ENCODE measurements around the gene KAZN. TPM values are rescaled to one million over a fixed set of nuclear protein-coding genes. Genes with fewer than 3 reads are reported as not detected.

KAZN gene
- polyA plus RNA-seq, 2 of the 4 experiments (the other 2 are of a cell fraction), result 1.3 to 1.9 TPM

- Histone ChIP-seq H3K4me3 (no peak overlapping the region), H3K27ac (no peak overlapping the region), H3K9me3 (no peaks in the 10 kb centered on the region), H3K4me2 (no peak overlapping the region), H3K4me1 (no peaks in the 10 kb centered on the region)
- WGBS (ENCODE audit: missing lambda C conversion rate), result 26% methylated on average over 3 of the region's 3 CpGs
- ATAC-seq (no peak), DNase-seq (ENCODE audit: low read depth in 1 of 2, low spot score in 1 of 2) (no peak), FAIRE-seq (no peak)
- ChIA-PET CTCF (no interaction called here), POLR2A (no interaction called here)
- TF ChIP-seq MAX (IDR thresholded peaks at IDR 0.05) (no peak), RARB (CRISPR knock-in tag; IDR thresholded peaks at IDR 0.05) (no peak), NPAS2 (CRISPR knock-in tag; IDR thresholded peaks at IDR 0.05; ENCODE audit: borderline replicate concordance) (no peak), SREBF2 (IDR thresholded peaks at IDR 0.05) (no peak), HOXB13 (CRISPR knock-in tag; IDR thresholded peaks at IDR 0.05; ENCODE audit: low read depth) (no peak), KDM5A (IDR thresholded peaks at IDR 0.05) (no peak), ELK1 (IDR thresholded peaks at IDR 0.05; ENCODE audit: low read depth, low read length) (no peak), ZNF302 (CRISPR knock-in tag; IDR thresholded peaks at IDR 0.05) (no peak), MAZ (IDR thresholded peaks at IDR 0.05; ENCODE audit: borderline replicate concordance, low read depth, low read length) (no peak), MAFK (IDR thresholded peaks at IDR 0.05; ENCODE audit: partially characterized antibody) (no peak), ESRRA (IDR thresholded peaks at IDR 0.05; ENCODE audit: borderline replicate concordance, low read length) (no peak), HOXA7 (CRISPR knock-in tag; IDR thresholded peaks at IDR 0.05) (no peak), MYC (IDR thresholded peaks at IDR 0.05; ENCODE audit: borderline replicate concordance, low read length) (no peak), E2F6 (IDR thresholded peaks at IDR 0.05; ENCODE audit: borderline replicate concordance, low read depth) (no peak), EHMT2 (IDR thresholded peaks at IDR 0.05; ENCODE audit: low read depth) (no peak), HDAC2 (IDR thresholded peaks at IDR 0.05) (no peak), CHD4 (IDR thresholded peaks at IDR 0.05; ENCODE audit: borderline replicate concordance) (no peak), TP53 (CRISPR knock-in tag; IDR thresholded peaks at IDR 0.05) (no peak)
Measured at GRCh38 chr1:14855268-14855667, 256.8 kb downstream of the KAZN start.

GRCh38 chr1:14855801-14856200 is 257.3 kb downstream of the KAZN start:
- DNase-seq (ENCODE audit: low read depth in 1 of 2, low spot score in 1 of 2), result no peak
- Histone ChIP-seq H3K4me3 (no peak overlapping the region), H3K27ac (no peak overlapping the region), H3K9me3 (no peaks in the 10 kb centered on the region), H3K4me1 (no peaks in the 10 kb centered on the region), H3K4me2 (no peak overlapping the region)
- CTCF ChIA-PET, result no interaction called here
- FAIRE-seq, result no peak
- no peak for ATAC-seq
- no peak for TF ChIP-seq ZC3H11A (IDR thresholded peaks at IDR 0.05)
- no peak for TF ChIP-seq ZFP36 (IDR thresholded peaks at IDR 0.05; ENCODE audit: borderline replicate concordance, partially characterized antibody)
- no peak for TF ChIP-seq TFCP2L1 (CRISPR knock-in tag; IDR thresholded peaks at IDR 0.05)
- no peak for TF ChIP-seq POLR2AphosphoS2 (conservative IDR thresholded peaks at IDR 0.05; ENCODE audit: low read length)
- no peak for TF ChIP-seq REST (IDR thresholded peaks at IDR 0.05)
- TF ChIP-seq RNF2 (IDR thresholded peaks at IDR 0.05; ENCODE audit: borderline replicate concordance, low read depth), result no peak
- no peak for TF ChIP-seq MAZ (IDR thresholded peaks at IDR 0.05; ENCODE audit: borderline replicate concordance, low read depth, low read length)
- TF ChIP-seq KDM1A (IDR thresholded peaks at IDR 0.05; ENCODE audit: low read depth), result no peak
- no peak for TF ChIP-seq CEBPB (IDR thresholded peaks at IDR 0.05)
- no peak for TF ChIP-seq ZSCAN20 (CRISPR knock-in tag; IDR thresholded peaks at IDR 0.05)
- TF ChIP-seq POLR2A (IDR thresholded peaks at IDR 0.05; ENCODE audit: low read length), result no peak
- no peak for TF ChIP-seq GATA3 (IDR thresholded peaks at IDR 0.05; ENCODE audit: borderline replicate concordance)
- TF ChIP-seq HES2 (IDR thresholded peaks at IDR 0.05), result no peak
- TF ChIP-seq E2F6 (IDR thresholded peaks at IDR 0.05; ENCODE audit: borderline replicate concordance, low read depth), result no peak
- TF ChIP-seq HMGXB4 (CRISPR knock-in tag; IDR thresholded peaks at IDR 0.05; ENCODE audit: borderline replicate concordance), result no peak
- POLR2A ChIA-PET, result no interaction called here
- 22% methylated on average over 6 of the region's 6 CpGs for WGBS (ENCODE audit: missing lambda C conversion rate)

Measured in A549 (cell line).